GM18951 (cell line): ENCODE data around the gene CNN3.

Experiments
- POLR2A ChIP-seq: IDR thresholded peaks from 4 replicates; pipeline ENCODE4 v1.6.1; 2011; ENCODE audit warnings: mild to moderate bottlenecking; ENCODE audit not compliant: insufficient read length, insufficient read depth; ENCODE audit errors: extremely low read depth
- in situ Hi-C: fragments of 300-500 bp; cut with MboI; formaldehyde crosslinking; loops from one replicate; pipeline ENCODE4 v1.12.0; 2022; ENCODE audit warnings: low sequenced_read_pairs, mixed read lengths, inconsistent platforms; ENCODE audit not compliant: unreplicated experiment

Gene CNN3

GRCh38 chr1:94926915-94927404 is at the start of gene CNN3:
Gene CNN3, minus strand, starts transcription at chr1:94927110. Its CDS starts 216 bp downstream, at chr1:94926894.
- TF ChIP-seq POLR2A = peak; percentile 69
- in situ Hi-C loops = no loop called here

- in situ Hi-C loops = no loop called here
- no peak for TF ChIP-seq POLR2A
Observed at GRCh38 chr1:94974824-94975223, 47.9 kb upstream of the CNN3 start.

- in situ Hi-C loops = no loop called here
- no peak for TF ChIP-seq POLR2A
Observed at GRCh38 chr1:94974241-94974640, 47.3 kb upstream of the CNN3 start.

GRCh38 chr1:94973309-94973922 is 46.5 kb upstream of the CNN3 start:
- in situ Hi-C loops = no loop called here
- TF ChIP-seq POLR2A = no peak

- TF ChIP-seq POLR2A = no peak
- in situ Hi-C loops = no loop called here
Observed at GRCh38 chr1:94971491-94971924, 44.6 kb upstream of the CNN3 start.

- TF ChIP-seq POLR2A = no peak
Observed at GRCh38 chr1:94970783-94971182, 43.9 kb upstream of the CNN3 start.

GRCh38 chr1:94969137-94969536 is 42.2 kb upstream of the CNN3 start:
- no peak for TF ChIP-seq POLR2A
- in situ Hi-C loops = no loop called here

More at GRCh38 chr1:94970783-94971182, 43.9 kb upstream of the CNN3 start:
- in situ Hi-C loops = no loop called here

GRCh38 chr1:94966033-94966432 is 39.1 kb upstream of the CNN3 start:
- TF ChIP-seq POLR2A = no peak
- in situ Hi-C loops = no loop called here

GRCh38 chr1:94963864-94964263 is 37.0 kb upstream of the CNN3 start:
- TF ChIP-seq POLR2A = no peak
- in situ Hi-C loops = no loop called here

- peak; percentile 22 for TF ChIP-seq POLR2A
- in situ Hi-C loops = no loop called here
Observed at GRCh38 chr1:94962409-94963265, 35.7 kb upstream of the CNN3 start.

GRCh38 chr1:94961988-94962387 is 35.1 kb upstream of the CNN3 start:
- in situ Hi-C loops = no loop called here
- no peak for TF ChIP-seq POLR2A

- in situ Hi-C loops = no loop called here
- TF ChIP-seq POLR2A = no peak
Observed at GRCh38 chr1:94961582-94961981, 34.7 kb upstream of the CNN3 start.

- in situ Hi-C loops = no loop called here
- TF ChIP-seq POLR2A = no peak
Observed at GRCh38 chr1:94958081-94958480, 31.2 kb upstream of the CNN3 start.
